GM10847 (cell line): ENCODE data around the gene TAF11L14.
"Not testable (repeated sequence)": the region's sequence is repeated elsewhere in the genome, so short reads cannot be mapped to it uniquely, and the experiment has no call there.

Source experiments
- POLR2A ChIP-seq: IDR thresholded peaks from 2 replicates; pipeline ENCODE4 v1.6.1; 2011; ENCODE audit not compliant: insufficient read length; ENCODE audit errors: extremely low read depth

Gene TAF11L14

GRCh38 chr5:17634160-17634559 is at the start of gene TAF11L14:
TAF11L14 (plus strand) TSS chr5:17634460.
- no peak for TF ChIP-seq POLR2A

GRCh38 chr5:17585658-17586057 is 48.6 kb upstream of the TAF11L14 start, which contains the start of gene TAF11L7:
TAF11L7 (minus strand) TSS chr5:17585758.
- TF ChIP-seq POLR2A, result not testable (repeated sequence)

GRCh38 chr5:17590860-17591259 is 43.4 kb upstream of the TAF11L14 start, which contains the start of gene TAF11L8:
TAF11L8 (minus strand) TSS chr5:17590960.
- TF ChIP-seq POLR2A, result not testable (repeated sequence)

- not testable (repeated sequence) for TF ChIP-seq POLR2A
Measured at GRCh38 chr5:17594255-17594654, 40.0 kb upstream of the TAF11L14 start, which contains the start of gene TAF11L9. TAF11L9 (minus strand) TSS chr5:17594394.

- not testable (repeated sequence) for TF ChIP-seq POLR2A
Measured at GRCh38 chr5:17597728-17598127, 36.5 kb upstream of the TAF11L14 start, which contains the start of gene TAF11L10. TAF11L10 (minus strand) TSS chr5:17597828.

GRCh38 chr5:17603880-17604279 is 30.4 kb upstream of the TAF11L14 start, which contains the start of gene TAF11L11:
TAF11L11 (plus strand) TSS chr5:17604183.
- not testable (repeated sequence) for TF ChIP-seq POLR2A

GRCh38 chr5:17604951-17605350 is 29.3 kb upstream of the TAF11L14 start:
- no peak for TF ChIP-seq POLR2A

GRCh38 chr5:17610092-17610491 is 24.2 kb upstream of the TAF11L14 start, which contains the start of gene TAF11L12:
TAF11L12 (plus strand) TSS chr5:17610392.
- TF ChIP-seq POLR2A, result not testable (repeated sequence)

- no peak for TF ChIP-seq POLR2A
Measured at GRCh38 chr5:17614872-17615605, 19.2 kb upstream of the TAF11L14 start.

GRCh38 chr5:17619354-17619753 is 14.9 kb upstream of the TAF11L14 start:
- TF ChIP-seq POLR2A, result no peak

GRCh38 chr5:17620627-17621026 is 13.6 kb upstream of the TAF11L14 start:
- no peak for TF ChIP-seq POLR2A

GRCh38 chr5:17625686-17626085 is 8.6 kb upstream of the TAF11L14 start:
- TF ChIP-seq POLR2A, result no peak

- not testable (repeated sequence) for TF ChIP-seq POLR2A
Measured at GRCh38 chr5:17631788-17632187, 2.5 kb upstream of the TAF11L14 start, which contains the start of gene TAF11L13. TAF11L13 (plus strand) TSS chr5:17632088.

GRCh38 chr5:17655921-17656320 is 21.7 kb downstream of the TAF11L14 start:
- no peak for TF ChIP-seq POLR2A

GRCh38 chr5:17663182-17663581 is 28.9 kb downstream of the TAF11L14 start:
- TF ChIP-seq POLR2A, result no peak

GRCh38 chr5:17665836-17666235 is 31.6 kb downstream of the TAF11L14 start:
- no peak for TF ChIP-seq POLR2A
